ENCODE measurements around the gene THOC6. TPM values are rescaled to one million over a fixed set of nuclear protein-coding genes. Genes with fewer than 3 reads are reported as not detected.
A peak's percentile ranks its signal among the peaks of the same experiment; 100 is the strongest.

THOC6 gene
- total RNA-seq, 2 experiments from 2014 or later = 42.4 TPM

DNA sequence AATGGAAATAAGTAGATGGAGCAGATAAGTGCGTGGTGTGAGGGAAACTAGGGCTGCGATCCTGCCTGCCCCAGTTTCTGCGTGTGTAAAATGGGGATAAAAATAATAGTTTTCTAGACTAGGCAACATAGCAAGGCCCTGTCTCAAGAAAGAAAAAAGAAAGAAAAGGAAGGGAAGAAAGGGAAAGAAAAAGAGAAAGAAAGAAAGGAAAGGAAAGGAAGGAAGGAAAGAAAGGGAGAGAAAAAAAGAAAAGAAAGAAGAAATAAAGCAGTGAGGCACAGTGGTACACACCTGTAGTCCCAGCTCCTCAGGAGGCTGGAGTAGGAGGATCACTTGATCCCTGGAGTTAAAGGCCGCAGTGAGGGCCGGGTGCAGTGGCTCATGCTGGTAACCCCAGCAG is 41.4 kb upstream of the THOC6 start:
- H3K27ac Mint-ChIP-seq = no peak overlapping the region
- H3K9me3 Mint-ChIP-seq = no peaks in the 10 kb centered on the region
- H3K27me3 Mint-ChIP-seq = peaks cover 4% of the 10 kb centered on the region
- POLR2A ChIA-PET = interaction anchor here (0.7 to 3.4 kb wide), 4 partner anchors 12 to 99 kb away, joined by 3 to 29 read pairs (median 4); partner anchors contain the start of genes FLYWCH2 and KREMEN2
- no peak for DNase-seq
- H3K4me1 Mint-ChIP-seq = peaks cover 35% of the 10 kb centered on the region
- CTCF ChIA-PET = interaction anchor here (0.7 to 2.7 kb wide), 8 partner anchors 10 to 74 kb away, joined by 3 to 11 read pairs (median 3); no protein-coding TSS in a partner anchor
- H3K4me3 Mint-ChIP-seq = no peak overlapping the region
- H3K36me3 Mint-ChIP-seq (ENCODE audit: low read depth) = peaks cover 12% of the 10 kb centered on the region

DNA sequence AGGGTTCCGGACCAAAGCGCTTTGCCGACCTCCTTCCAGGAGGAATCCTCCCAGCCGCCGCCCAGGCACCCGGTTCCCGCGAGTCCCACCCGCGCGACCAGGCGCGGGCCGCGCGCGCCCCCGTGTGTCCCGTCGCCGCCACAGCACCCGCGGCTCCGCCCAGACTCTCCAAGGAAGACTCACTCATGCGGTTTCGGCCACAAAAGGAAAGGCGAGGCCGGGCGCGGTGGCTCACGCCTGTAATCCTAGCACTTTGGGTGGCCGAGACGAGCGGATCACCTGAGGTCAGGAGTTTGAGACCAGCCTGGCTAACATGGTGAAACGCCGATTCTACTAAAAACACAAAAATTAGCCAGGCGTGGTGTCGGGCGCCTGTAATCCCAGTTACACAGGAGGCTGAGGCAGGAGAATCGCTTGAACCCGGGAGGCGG is 40.1 kb upstream of the THOC6 start:
- Mint-ChIP-seq H3K9me3 (no peaks in the 10 kb centered on the region), H3K36me3 (ENCODE audit: low read depth) (peaks cover 4% of the 10 kb centered on the region), H3K27ac (no peak overlapping the region), H3K4me3 (no peak overlapping the region), H3K4me1 (peaks cover 27% of the 10 kb centered on the region), H3K27me3 (peaks cover 6% of the 10 kb centered on the region)
- DNase-seq = peak; percentile 81
- CTCF ChIA-PET = interaction anchor here (0.9 to 2.7 kb wide), 5 partner anchors 11 to 48 kb away, joined by 3 to 11 read pairs (median 4); no protein-coding TSS in a partner anchor
- POLR2A ChIA-PET = no interaction called here

DNA sequence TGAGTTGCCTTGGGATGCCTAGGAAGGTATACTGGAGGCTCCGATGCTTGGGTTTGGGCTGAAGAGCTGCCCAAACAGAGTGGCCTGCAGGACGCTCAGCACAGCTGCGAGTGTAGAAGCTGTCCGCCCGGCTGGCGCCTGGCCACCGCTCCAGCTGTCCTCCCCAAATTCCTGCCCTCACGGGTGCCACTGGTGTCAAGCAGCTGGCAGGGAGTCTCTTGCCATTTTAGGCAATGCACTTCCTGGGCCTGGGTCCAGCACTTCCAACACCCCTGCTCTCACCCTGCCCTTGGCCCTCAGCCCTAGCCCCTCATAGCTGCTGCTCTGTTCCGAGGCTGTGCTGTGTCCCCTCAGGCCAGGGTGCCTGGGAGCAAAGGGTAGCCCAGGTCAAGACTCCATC is 38.4 kb upstream of the THOC6 start:
- Mint-ChIP-seq H3K4me1 (peaks cover 23% of the 10 kb centered on the region), H3K9me3 (no peaks in the 10 kb centered on the region), H3K4me3 (no peak overlapping the region), H3K27ac (no peak overlapping the region), H3K27me3 (peaks cover 9% of the 10 kb centered on the region), H3K36me3 (ENCODE audit: low read depth) (peaks cover 2% of the 10 kb centered on the region)
- ChIA-PET CTCF (no interaction called here), POLR2A (no interaction called here)
- no peak for DNase-seq

DNA sequence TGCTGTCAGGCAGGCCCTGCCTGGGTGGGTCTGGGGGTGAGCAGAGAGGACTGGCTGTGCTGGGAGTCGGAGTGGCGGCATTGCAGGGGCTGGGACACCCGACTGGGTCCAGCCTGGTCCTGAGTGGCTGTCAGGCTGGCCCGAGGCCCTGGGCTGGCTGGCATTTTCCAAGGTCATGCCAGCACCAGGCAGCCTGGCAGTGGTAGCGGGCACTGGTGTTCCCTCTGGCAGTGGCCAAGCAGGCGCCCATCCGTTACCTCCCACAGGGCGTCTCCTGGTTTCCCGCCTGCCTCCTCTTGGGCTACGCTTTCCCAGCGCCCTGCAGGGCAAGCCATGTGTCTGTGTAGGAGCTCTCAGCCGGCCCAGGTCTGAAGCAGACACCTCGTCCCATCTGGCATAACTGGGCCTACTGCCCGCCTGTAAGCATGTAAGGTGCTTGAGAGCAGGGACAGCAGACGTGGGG is 37.9 kb upstream of the THOC6 start:
- Mint-ChIP-seq H3K9me3 (no peaks in the 10 kb centered on the region), H3K4me3 (no peak overlapping the region), H3K36me3 (ENCODE audit: low read depth) (peaks cover 2% of the 10 kb centered on the region), H3K27ac (no peak overlapping the region), H3K27me3 (peaks cover 10% of the 10 kb centered on the region), H3K4me1 (peaks cover 20% of the 10 kb centered on the region)
- DNase-seq = no peak
- CTCF ChIA-PET = no interaction called here
- POLR2A ChIA-PET = no interaction called here

DNA sequence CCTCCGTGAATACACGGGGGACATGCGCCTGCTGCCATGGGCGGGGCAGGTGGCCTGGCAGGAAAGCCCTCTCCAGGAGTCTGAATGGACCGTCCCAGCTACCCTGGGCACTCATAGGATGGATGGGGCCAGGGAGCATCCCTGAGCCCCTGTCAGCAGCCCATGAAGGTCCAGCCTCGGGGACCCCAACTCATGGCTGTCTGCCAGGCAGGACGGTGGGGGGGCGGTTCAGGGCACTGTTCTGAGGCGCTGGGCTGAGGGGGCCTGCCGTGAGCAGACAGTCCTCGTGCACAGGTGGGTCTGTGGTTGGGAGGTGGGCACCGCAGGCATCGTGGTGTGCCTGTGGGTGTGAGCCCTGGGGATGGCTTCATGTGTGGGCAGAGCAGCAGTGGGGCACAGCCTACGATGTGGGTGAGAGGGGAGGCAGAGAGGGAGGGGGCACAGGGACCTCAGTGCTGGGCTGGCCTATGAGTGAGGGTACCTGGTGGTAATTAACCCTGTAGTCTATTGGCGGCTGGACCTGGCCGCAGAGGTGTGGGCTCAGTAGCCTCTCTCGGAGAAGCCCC is 37.1 kb upstream of the THOC6 start:
- Mint-ChIP-seq H3K9me3 (no peaks in the 10 kb centered on the region), H3K36me3 (ENCODE audit: low read depth) (no peaks in the 10 kb centered on the region), H3K4me3 (no peak overlapping the region), H3K4me1 (peaks cover 13% of the 10 kb centered on the region), H3K27me3 (peaks cover 10% of the 10 kb centered on the region), H3K27ac (no peak overlapping the region)
- DNase-seq = no peak
- POLR2A ChIA-PET = no interaction called here
- CTCF ChIA-PET = no interaction called here

GRCh38 chr16:2987286-2987685 is 36.5 kb upstream of the THOC6 start:
- peaks cover 10% of the 10 kb centered on the region for H3K4me1 Mint-ChIP-seq
- H3K27me3 Mint-ChIP-seq = peaks cover 10% of the 10 kb centered on the region
- POLR2A ChIA-PET = interaction anchor here (1.1 kb wide), 1 partner anchor 15 kb away, joined by 4 read pairs; no protein-coding TSS in a partner anchor
- H3K9me3 Mint-ChIP-seq = no peaks in the 10 kb centered on the region
- CTCF ChIA-PET = no interaction called here
- no peaks in the 10 kb centered on the region for H3K36me3 Mint-ChIP-seq (ENCODE audit: low read depth)
- H3K4me3 Mint-ChIP-seq = no peak overlapping the region
- H3K27ac Mint-ChIP-seq = no peak overlapping the region
- DNase-seq = no peak

GRCh38 chr16:2987833-2988232 is 36.0 kb upstream of the THOC6 start:
- ChIA-PET CTCF (no interaction called here), POLR2A (interaction anchor here (1.1 to 1.9 kb wide), 2 partner anchors 8 to 16 kb away, joined by 4 to 7 read pairs; partner anchors contain the start of gene PKMYT1)
- no peak overlapping the region for H3K4me3 Mint-ChIP-seq
- peaks cover 8% of the 10 kb centered on the region for H3K4me1 Mint-ChIP-seq
- H3K27ac Mint-ChIP-seq = no peak overlapping the region
- no peaks in the 10 kb centered on the region for H3K9me3 Mint-ChIP-seq
- DNase-seq = no peak
- H3K27me3 Mint-ChIP-seq = peaks cover 10% of the 10 kb centered on the region
- no peaks in the 10 kb centered on the region for H3K36me3 Mint-ChIP-seq (ENCODE audit: low read depth)

GRCh38 chr16:2988590-2989099 is 35.2 kb upstream of the THOC6 start:
- Mint-ChIP-seq H3K4me1 (peaks cover 6% of the 10 kb centered on the region), H3K9me3 (no peaks in the 10 kb centered on the region), H3K27me3 (peaks cover 10% of the 10 kb centered on the region), H3K4me3 (no peak overlapping the region), H3K36me3 (ENCODE audit: low read depth) (no peaks in the 10 kb centered on the region), H3K27ac (no peak overlapping the region)
- ChIA-PET POLR2A (interaction anchor here (1.1 to 1.9 kb wide), 2 partner anchors 8 to 16 kb away, joined by 4 to 7 read pairs; partner anchors contain the start of gene PKMYT1), CTCF (no interaction called here)
- no peak for DNase-seq

- Mint-ChIP-seq H3K27ac (no peak overlapping the region), H3K9me3 (no peaks in the 10 kb centered on the region), H3K27me3 (peaks cover 7% of the 10 kb centered on the region), H3K4me1 (no peaks in the 10 kb centered on the region), H3K36me3 (ENCODE audit: low read depth) (no peaks in the 10 kb centered on the region), H3K4me3 (no peak overlapping the region)
- CTCF ChIA-PET = interaction anchor here (1.3 kb wide), 1 partner anchor 41 kb away, joined by 3 read pairs; no protein-coding TSS in a partner anchor
- DNase-seq = no peak
- POLR2A ChIA-PET = interaction anchor here (1.7 kb wide), 2 partner anchors 10 to 21 kb away, joined by 4 to 6 read pairs; partner anchors contain the start of gene PKMYT1
Measured at GRCh38 chr16:2990891-2991290, 32.9 kb upstream of the THOC6 start.

- H3K27me3 Mint-ChIP-seq = peaks cover 5% of the 10 kb centered on the region
- H3K36me3 Mint-ChIP-seq (ENCODE audit: low read depth) = no peaks in the 10 kb centered on the region
- H3K4me3 Mint-ChIP-seq = no peak overlapping the region
- POLR2A ChIA-PET = interaction anchor here (0.9 to 1.7 kb wide), 3 partner anchors 11 to 22 kb away, joined by 3 to 6 read pairs (median 4); partner anchors contain the start of gene PKMYT1
- CTCF ChIA-PET = interaction anchor here (1.0 to 1.3 kb wide), 2 partner anchors 12 to 40 kb away, joined by 3 read pairs; no protein-coding TSS in a partner anchor
- no peaks in the 10 kb centered on the region for H3K4me1 Mint-ChIP-seq
- no peaks in the 10 kb centered on the region for H3K9me3 Mint-ChIP-seq
- H3K27ac Mint-ChIP-seq = no peak overlapping the region
- DNase-seq = no peak
Measured at GRCh38 chr16:2991566-2992261, 32.1 kb upstream of the THOC6 start.

DNA sequence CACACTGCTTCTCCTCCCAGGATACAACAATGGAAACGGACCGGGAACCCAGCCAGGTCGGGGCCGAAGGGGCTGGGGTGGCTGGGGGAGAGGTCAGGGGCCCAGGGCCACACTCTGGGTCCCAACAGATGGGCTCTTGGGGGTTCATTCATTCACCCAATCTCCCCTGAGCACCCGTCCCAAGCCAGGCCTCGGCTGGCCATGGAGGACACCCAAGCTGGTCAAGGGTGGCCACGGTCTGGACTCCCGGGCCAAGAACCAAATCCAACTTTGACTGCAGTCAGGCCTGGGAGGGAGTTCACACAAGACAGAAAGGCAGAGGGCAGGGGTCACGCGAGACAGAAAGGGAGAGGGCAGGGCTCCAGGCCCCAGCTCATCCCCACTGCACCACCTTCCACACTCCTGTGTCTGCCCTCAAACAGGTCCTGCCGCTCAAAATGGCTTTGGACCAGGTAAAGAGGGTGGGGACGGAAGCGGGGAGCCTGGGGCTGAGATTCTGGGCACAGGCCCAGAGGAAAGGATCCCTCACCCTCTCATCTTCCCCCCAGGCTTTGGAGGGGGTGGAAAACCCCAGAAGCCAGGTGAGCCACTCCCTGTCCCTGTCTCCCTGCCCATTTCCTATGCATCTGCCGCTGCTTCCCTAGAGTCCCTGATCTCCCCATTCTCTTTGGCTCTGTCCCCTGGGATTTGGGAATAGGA is 31.3 kb upstream of the THOC6 start:
- peaks cover 5% of the 10 kb centered on the region for H3K27me3 Mint-ChIP-seq
- ChIA-PET POLR2A (interaction anchor here (0.9 to 1.7 kb wide), 2 partner anchors 12 to 23 kb away, joined by 3 to 4 read pairs; no protein-coding TSS in a partner anchor), CTCF (interaction anchor here (1.0 kb wide), 1 partner anchor 11 kb away, joined by 3 read pairs; no protein-coding TSS in a partner anchor)
- no peaks in the 10 kb centered on the region for H3K4me1 Mint-ChIP-seq
- DNase-seq = no peak
- H3K4me3 Mint-ChIP-seq = no peak overlapping the region
- no peaks in the 10 kb centered on the region for H3K9me3 Mint-ChIP-seq
- no peaks in the 10 kb centered on the region for H3K36me3 Mint-ChIP-seq (ENCODE audit: low read depth)
- H3K27ac Mint-ChIP-seq = no peak overlapping the region

DNA sequence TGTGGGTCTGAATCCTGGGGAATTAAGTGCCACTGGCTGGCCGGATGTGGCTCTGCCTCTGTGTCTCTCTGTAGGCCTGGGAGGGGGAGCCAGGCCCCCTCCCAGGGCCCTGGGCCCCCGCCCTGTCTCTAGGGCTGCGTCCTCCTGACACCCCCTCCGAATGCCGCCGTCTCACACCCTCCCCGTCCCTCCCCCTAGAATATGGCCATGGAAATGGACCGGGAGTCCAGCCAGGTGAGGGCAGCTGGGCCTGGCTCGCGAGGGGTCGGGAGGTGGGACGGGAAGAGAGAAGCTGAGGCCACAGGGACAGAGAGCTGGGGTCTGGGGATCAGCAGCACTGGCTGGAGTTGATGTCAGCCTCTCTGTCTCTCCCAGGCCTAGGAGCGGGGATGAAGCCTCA is 27.5 kb upstream of the THOC6 start:
- CTCF ChIA-PET = interaction anchor here (1.3 kb wide), 1 partner anchor 32 kb away, joined by 4 read pairs; no protein-coding TSS in a partner anchor
- POLR2A ChIA-PET = no interaction called here

More for the DNA sequence above, 27.5 kb upstream of the THOC6 start:
- peaks cover 7% of the 10 kb centered on the region for H3K27me3 Mint-ChIP-seq
- H3K4me1 Mint-ChIP-seq = no peaks in the 10 kb centered on the region
- H3K4me3 Mint-ChIP-seq = no peak overlapping the region
- H3K36me3 Mint-ChIP-seq (ENCODE audit: low read depth) = no peaks in the 10 kb centered on the region
- DNase-seq = no peak
- no peaks in the 10 kb centered on the region for H3K9me3 Mint-ChIP-seq
- no peak overlapping the region for H3K27ac Mint-ChIP-seq

All from activated CD4-positive, alpha-beta memory T cell treated with anti-CD3 and anti-CD28 coated beads, Interleukin-2, amount 10 ng/mL, durations not matched to agents 7 days and 5 days (primary cell).